Mesendoderm (in vitro differentiated cells): ENCODE measurements around the gene ATP7B.

ENCODE experiments used
- DNase-seq: peaks from one replicate; pipeline ENCODE4 v3.0.0; 2013
- H2AK5ac ChIP-seq: 2 replicates; pipeline ENCODE4 v1.6.1; 2013; ENCODE audit warnings: low read length, inconsistent platforms
- H2BK120ac ChIP-seq: 2 replicates; pipeline ENCODE4 v1.6.1; 2013; ENCODE audit warnings: low read depth, mild to moderate bottlenecking, low read length, moderate library complexity, mixed read lengths
- H2BK15ac ChIP-seq: replicated peaks from 2 replicates; pipeline ENCODE4 v1.6.1; 2013; ENCODE audit warnings: low read depth, mild to moderate bottlenecking, moderate library complexity
- H2BK5ac ChIP-seq: 2 replicates; pipeline ENCODE4 v1.6.1; 2013; ENCODE audit warnings: low read length, inconsistent platforms
- H3K18ac ChIP-seq: 2 replicates; pipeline ENCODE4 v1.6.1; 2013; ENCODE audit warnings: mild to moderate bottlenecking, low read length, mixed read lengths
- H3K23ac ChIP-seq: one replicate; pipeline ENCODE4 v1.6.1; 2013; ENCODE audit warnings: low read length
- H3K27ac ChIP-seq: 2 replicates; pipeline ENCODE4 v1.5.1; 2013; ENCODE audit warnings: low read depth, mild to moderate bottlenecking, inconsistent platforms, low read length, moderate library complexity
- H3K27me3 ChIP-seq: 2 replicates; pipeline ENCODE4 v1.6.1; 2013; ENCODE audit warnings: low read length, control low read depth, mild to moderate bottlenecking, inconsistent platforms; ENCODE audit not compliant: insufficient read depth, poor library complexity
- H3K36me3 ChIP-seq: 2 replicates; pipeline ENCODE4 v1.6.1; 2013; ENCODE audit warnings: low read length, inconsistent platforms; ENCODE audit not compliant: control insufficient read depth, insufficient read depth
- H3K4ac ChIP-seq: one replicate; pipeline ENCODE4 v1.6.1; 2013; ENCODE audit warnings: low read depth, mild to moderate bottlenecking, low read length, moderate library complexity
- H3K4me1 ChIP-seq: 2 replicates; pipeline ENCODE4 v1.6.1; 2013; ENCODE audit warnings: low read depth, low read length, inconsistent platforms; ENCODE audit not compliant: control insufficient read depth
- H3K4me2 ChIP-seq: 2 replicates; pipeline ENCODE4 v1.6.1; 2013; ENCODE audit warnings: low read length
- H3K4me3 ChIP-seq: 2 replicates; pipeline ENCODE4 v1.5.1; 2013; ENCODE audit warnings: mild to moderate bottlenecking, low read length
- H3K56ac ChIP-seq: one replicate; pipeline ENCODE4 v1.6.1; 2013; ENCODE audit warnings: low read length
- H3K79me1 ChIP-seq: 2 replicates; pipeline ENCODE4 v1.6.1; 2013; ENCODE audit warnings: low read length, inconsistent platforms
- H3K79me2 ChIP-seq: 2 replicates; pipeline ENCODE4 v1.6.1; 2013; ENCODE audit warnings: mild to moderate bottlenecking, low read length; ENCODE audit not compliant: control insufficient read depth, insufficient read depth
- H3K9ac ChIP-seq: 2 replicates; pipeline ENCODE4 v1.6.1; 2013; ENCODE audit warnings: low read length, inconsistent platforms
- H4K5ac ChIP-seq: one replicate; pipeline ENCODE4 v1.6.1; 2013; ENCODE audit warnings: low read length
- H4K8ac ChIP-seq: one replicate; pipeline ENCODE4 v1.6.1; 2013; ENCODE audit warnings: low read depth, mild to moderate bottlenecking, control low read depth, low read length, moderate library complexity
- WGBS: extraction: QIAGEN DNeasy Blood & Tissue Kit; methylation state at CpG from one replicate; pipeline ENCODE4 v1.1.7; 2013; ENCODE audit warnings: low lambda C conversion rate, missing lambda C conversion rate; ENCODE audit not compliant: insufficient coverage; ENCODE audit errors: extremely low coverage; 5-methylcytosine and 5-hydroxymethylcytosine counted together

The ATP7B gene

DNA sequence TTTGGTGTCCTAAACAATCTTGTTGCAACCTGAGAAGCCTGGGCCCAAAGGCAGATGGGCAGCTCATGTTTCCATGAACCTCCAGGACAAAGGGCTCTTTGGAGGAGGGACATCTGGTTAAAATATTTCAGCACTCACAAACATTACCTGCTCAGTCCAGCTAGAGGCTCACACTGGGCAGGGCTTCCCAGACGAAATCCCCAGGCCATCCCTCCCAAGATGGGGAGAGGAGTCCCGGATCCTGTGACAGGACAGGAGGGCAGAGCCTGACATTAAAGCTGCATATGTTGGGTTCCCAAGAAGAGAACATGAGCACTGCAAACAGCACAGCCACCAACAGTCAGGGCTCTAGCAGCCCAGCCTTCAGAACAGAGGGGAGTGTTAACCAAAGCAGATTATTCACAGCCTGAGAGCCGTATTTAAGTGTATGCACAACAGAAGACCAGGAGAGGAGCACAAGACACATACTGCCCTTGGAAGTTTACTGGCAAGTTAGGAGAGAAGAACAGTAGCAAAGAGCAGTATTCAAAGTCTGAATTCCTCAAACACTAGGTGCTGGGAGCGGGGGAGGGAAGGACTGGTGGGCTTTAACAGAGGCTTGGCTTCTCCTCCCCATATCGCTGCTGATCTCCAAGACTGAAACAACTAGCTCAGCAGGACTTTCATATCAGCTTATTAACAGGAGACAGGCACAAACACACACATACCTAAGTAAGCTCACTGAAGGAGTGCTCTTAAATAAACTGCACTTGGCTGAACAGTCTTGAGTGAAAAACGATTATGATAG lies 12.3 kb downstream of the ATP7B start:
- Histone ChIP-seq H4K8ac (no peak overlapping the region), H3K23ac (no peak overlapping the region), H3K4me3 (no peak overlapping the region), H3K18ac (no peak overlapping the region), H2AK5ac (no peak overlapping the region), H3K4me1 (peaks cover 18% of the 10 kb centered on the region), H3K79me2 (no peaks in the 10 kb centered on the region), H4K5ac (no peak overlapping the region), H3K27ac (no peak overlapping the region), H3K79me1 (no peaks in the 10 kb centered on the region), H3K56ac (peak overlapping the region; percentile 29), H2BK5ac (no peak overlapping the region), H3K27me3 (no peaks in the 10 kb centered on the region), H2BK120ac (no peak overlapping the region), H2BK15ac (no peak overlapping the region), H3K9ac (no peak overlapping the region), H3K4me2 (no peak overlapping the region), H3K4ac (no peak overlapping the region), H3K36me3 (no peaks in the 10 kb centered on the region)
- WGBS = no CpG with 5 or more reads among the region's 6 CpGs
- DNase-seq = peak; percentile 60

DNA sequence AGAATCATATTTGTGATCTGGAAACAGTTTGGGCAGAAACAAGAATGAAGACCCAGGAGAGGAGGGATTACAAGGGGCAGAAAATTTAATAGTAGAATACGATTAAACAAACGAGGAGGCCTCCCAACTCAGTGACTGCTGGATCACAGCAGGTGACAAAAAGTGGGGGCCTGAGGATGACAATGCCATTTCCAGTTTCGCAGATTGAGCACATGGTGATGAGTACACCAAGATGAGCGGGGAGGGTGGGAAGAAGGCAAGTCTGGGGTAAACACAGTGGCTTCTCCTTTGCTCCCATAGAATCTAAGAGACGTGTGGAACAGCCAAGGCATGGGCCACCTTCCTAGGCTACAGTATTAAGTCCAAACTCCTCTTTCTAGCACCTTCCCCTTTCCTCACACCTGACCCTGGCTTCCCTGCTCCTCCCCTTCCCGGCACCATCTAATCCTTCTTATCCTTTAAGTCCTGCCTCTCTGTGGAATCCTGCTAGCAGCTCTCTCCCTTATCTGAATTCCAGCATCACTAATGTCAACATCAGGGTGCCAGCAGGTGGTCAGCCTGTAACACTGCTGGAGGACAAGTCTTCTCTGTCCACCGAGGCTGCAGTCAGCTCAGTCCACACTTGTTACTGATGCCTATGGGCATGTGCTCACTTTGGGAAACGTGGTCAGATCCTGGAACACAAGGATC lies 13.5 kb downstream of the ATP7B start:
- no peak overlapping the region for H3K9ac ChIP-seq
- H3K4me3 ChIP-seq = no peak overlapping the region
- H3K18ac ChIP-seq = no peak overlapping the region
- H3K4me1 ChIP-seq = peaks cover 18% of the 10 kb centered on the region
- no peak overlapping the region for H3K4ac ChIP-seq
- no CpG with 5 or more reads among the region's 8 CpGs for WGBS
- no peak overlapping the region for H4K5ac ChIP-seq
- H3K36me3 ChIP-seq = no peaks in the 10 kb centered on the region
- H3K27ac ChIP-seq = no peak overlapping the region
- no peak overlapping the region for H3K56ac ChIP-seq
- peak; percentile 99 for DNase-seq
- H3K23ac ChIP-seq = no peak overlapping the region
- no peak overlapping the region for H2BK5ac ChIP-seq
- no peaks in the 10 kb centered on the region for H3K27me3 ChIP-seq
- H3K4me2 ChIP-seq = no peak overlapping the region
- no peaks in the 10 kb centered on the region for H3K79me2 ChIP-seq
- H3K79me1 ChIP-seq = no peaks in the 10 kb centered on the region
- H2BK15ac ChIP-seq = no peak overlapping the region
- H4K8ac ChIP-seq = no peak overlapping the region
- peak overlapping the region; percentile 31 for H2BK120ac ChIP-seq
- H2AK5ac ChIP-seq = no peak overlapping the region

DNA sequence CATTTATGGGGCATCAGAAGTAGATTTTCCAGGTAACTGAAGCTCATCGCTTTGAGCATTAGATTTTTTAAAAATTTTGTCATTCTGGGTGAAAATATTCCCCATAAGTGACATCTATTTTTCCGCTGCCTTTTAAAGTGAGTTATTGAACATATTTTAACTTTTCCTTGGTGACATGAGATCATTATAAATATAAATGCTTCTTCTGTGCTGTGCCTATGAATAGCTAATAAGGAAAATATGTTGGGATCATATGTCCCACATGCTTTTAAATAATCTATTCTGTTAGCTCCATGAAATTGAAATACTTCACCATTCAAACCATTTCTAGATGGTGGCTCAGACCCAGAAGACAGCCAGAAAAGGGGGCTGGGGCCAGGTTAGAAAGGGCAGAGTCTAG lies 14.1 kb downstream of the ATP7B start:
- peak overlapping the region; percentile 31 for H2BK120ac ChIP-seq
- H3K27me3 ChIP-seq = no peaks in the 10 kb centered on the region
- no peak overlapping the region for H4K5ac ChIP-seq
- no peaks in the 10 kb centered on the region for H3K79me2 ChIP-seq
- no peak overlapping the region for H2AK5ac ChIP-seq
- no peak overlapping the region for H4K8ac ChIP-seq
- no peak for DNase-seq
- no peak overlapping the region for H3K4me2 ChIP-seq
- H3K4ac ChIP-seq = no peak overlapping the region
- no peaks in the 10 kb centered on the region for H3K79me1 ChIP-seq
- peaks cover 18% of the 10 kb centered on the region for H3K4me1 ChIP-seq
- no CpG with 5 or more reads among the region's 2 CpGs for WGBS
- H3K9ac ChIP-seq = no peak overlapping the region
- no peak overlapping the region for H2BK15ac ChIP-seq
- no peaks in the 10 kb centered on the region for H3K36me3 ChIP-seq
- no peak overlapping the region for H2BK5ac ChIP-seq
- no peak overlapping the region for H3K56ac ChIP-seq
- H3K23ac ChIP-seq = no peak overlapping the region
- no peak overlapping the region for H3K18ac ChIP-seq
- no peak overlapping the region for H3K4me3 ChIP-seq
- no peak overlapping the region for H3K27ac ChIP-seq

DNA sequence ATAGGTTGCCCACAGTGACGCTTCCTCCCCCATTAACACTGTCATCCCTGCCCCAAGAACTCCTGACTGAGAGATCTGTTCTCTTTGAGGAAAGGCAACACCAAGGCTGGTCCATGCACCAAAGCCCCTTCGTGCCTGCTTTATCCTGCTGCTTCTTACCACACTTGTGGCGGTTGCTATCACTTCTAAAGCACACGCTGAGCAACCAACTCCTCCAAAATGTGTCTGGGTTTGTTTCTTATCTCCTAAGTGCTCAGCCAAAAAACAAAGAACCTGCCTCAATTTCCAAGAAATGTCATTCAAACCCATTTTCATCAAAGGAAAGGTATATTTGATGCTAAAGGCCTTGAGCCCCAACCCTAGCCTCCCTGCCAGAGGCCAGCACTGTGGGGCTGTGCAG lies 14.6 kb downstream of the ATP7B start:
- no peak for DNase-seq
- no peak overlapping the region for H3K18ac ChIP-seq
- no peak overlapping the region for H3K4me3 ChIP-seq
- H2BK120ac ChIP-seq = no peak overlapping the region
- H2BK15ac ChIP-seq = no peak overlapping the region
- H4K8ac ChIP-seq = no peak overlapping the region
- no peak overlapping the region for H3K56ac ChIP-seq
- H3K79me1 ChIP-seq = no peaks in the 10 kb centered on the region
- H3K4ac ChIP-seq = no peak overlapping the region
- WGBS = no CpG with 5 or more reads among the region's 4 CpGs
- H3K9ac ChIP-seq = no peak overlapping the region
- no peak overlapping the region for H3K27ac ChIP-seq
- no peaks in the 10 kb centered on the region for H3K27me3 ChIP-seq
- H3K23ac ChIP-seq = no peak overlapping the region
- no peaks in the 10 kb centered on the region for H3K36me3 ChIP-seq
- H3K4me2 ChIP-seq = no peak overlapping the region
- no peak overlapping the region for H4K5ac ChIP-seq
- no peak overlapping the region for H2AK5ac ChIP-seq
- H3K79me2 ChIP-seq = no peaks in the 10 kb centered on the region
- peaks cover 18% of the 10 kb centered on the region for H3K4me1 ChIP-seq
- no peak overlapping the region for H2BK5ac ChIP-seq

DNA sequence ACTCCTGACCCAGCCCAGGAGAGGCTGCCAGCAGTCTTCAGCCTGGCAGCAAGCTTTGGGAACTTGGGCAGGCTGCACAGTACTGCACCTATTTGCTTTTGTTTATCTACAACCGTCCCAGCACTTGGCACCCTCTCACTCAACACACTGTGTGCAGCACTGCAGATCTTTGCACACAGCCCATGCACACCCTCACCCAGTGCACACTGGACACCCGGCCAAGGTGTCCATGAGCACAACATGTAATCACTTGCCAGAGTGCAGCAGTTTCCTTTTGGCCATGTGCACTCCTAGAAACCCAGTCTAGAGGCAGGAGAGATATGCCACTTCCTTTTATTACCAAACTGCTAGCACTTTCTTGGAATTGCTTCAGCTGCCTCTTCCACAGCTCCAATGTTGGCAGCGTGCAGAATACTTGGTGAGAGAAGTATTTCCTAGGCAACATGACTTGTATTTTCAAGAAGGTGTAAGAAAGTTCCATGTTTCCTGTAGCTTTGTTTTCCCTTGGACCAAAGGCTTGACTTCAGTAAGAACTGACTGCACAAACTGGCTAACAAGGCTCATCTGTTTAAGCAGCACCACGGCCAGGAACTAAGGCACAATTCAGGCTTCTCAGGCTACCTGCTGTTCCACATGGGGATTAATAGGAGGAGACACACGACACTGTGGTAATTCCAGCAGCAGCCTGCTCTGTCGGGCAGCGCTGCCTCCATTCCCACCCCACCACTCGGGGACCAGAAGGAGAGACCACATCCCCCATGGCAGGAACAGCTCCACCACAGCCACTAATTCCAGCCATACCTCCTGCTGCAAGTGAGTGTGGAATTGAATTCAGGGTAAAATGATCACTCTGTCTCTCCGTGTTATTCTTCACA lies 15.3 kb downstream of the ATP7B start:
- no peak overlapping the region for H3K56ac ChIP-seq
- H2BK5ac ChIP-seq = no peak overlapping the region
- H3K4me3 ChIP-seq = no peak overlapping the region
- no peaks in the 10 kb centered on the region for H3K36me3 ChIP-seq
- no peak overlapping the region for H3K4me2 ChIP-seq
- H3K27me3 ChIP-seq = no peaks in the 10 kb centered on the region
- no peak overlapping the region for H3K18ac ChIP-seq
- no peak overlapping the region for H3K4ac ChIP-seq
- H3K9ac ChIP-seq = no peak overlapping the region
- H4K8ac ChIP-seq = no peak overlapping the region
- H3K23ac ChIP-seq = no peak overlapping the region
- H2BK15ac ChIP-seq = no peak overlapping the region
- H3K79me1 ChIP-seq = no peaks in the 10 kb centered on the region
- no peaks in the 10 kb centered on the region for H3K79me2 ChIP-seq
- DNase-seq = peak; percentile 44
- H2AK5ac ChIP-seq = no peak overlapping the region
- no peak overlapping the region for H3K27ac ChIP-seq
- H4K5ac ChIP-seq = no peak overlapping the region
- no CpG with 5 or more reads among the region's 9 CpGs for WGBS
- no peak overlapping the region for H2BK120ac ChIP-seq
- peaks cover 18% of the 10 kb centered on the region for H3K4me1 ChIP-seq
